IMR-90 (cell line): ENCODE measurements around the gene NCAPG2. TPM values are rescaled to one million over a fixed set of nuclear protein-coding genes. Genes with fewer than 3 reads are reported as not detected.

Source experiments
- ATAC-seq: fragments of 200-7000 bp; cut with Tn5 transposase; 2 replicates; pipeline ENCODE4 v1.9.1; 2020; ENCODE audit warnings: low read depth, mild to moderate bottlenecking, moderate library complexity
- BruUV-seq: library from RNA; stranded (reverse); fragments of 400-500 nt; replicated peaks from 2 replicates; lab custom pipeline; 2021; lab: Mats Ljungman, UMichigan
- CTCF ChIA-PET: fragments of 300-600 bp; formaldehyde crosslinking; extraction: SDS; loops from one replicate; lab custom pipeline; 2021; ENCODE audit warnings: antibody characterized with exemption; lab: Yijun Ruan, JAX
- POLR2A ChIA-PET: fragments of 300-600 bp; sonication (Branson Sonifier 250); formaldehyde crosslinking; loops from one replicate; lab custom pipeline; 2022; ENCODE audit warnings: antibody characterized with exemption; ENCODE audit not compliant: unreplicated experiment; lab: Charles Lee
- DNase-seq: peaks from one replicate; pipeline ENCODE4 v3.0.0; 2013
- H2AFZ ChIP-seq: replicated peaks from 2 replicates; pipeline ENCODE3; 2013; ENCODE audit warnings: low read length, mild to moderate bottlenecking; ENCODE audit not compliant: poor library complexity
- H2AK5ac ChIP-seq: 2 replicates; pipeline ENCODE4 v1.6.1; 2013; ENCODE audit warnings: low read depth, low read length, inconsistent platforms
- H2AK9ac ChIP-seq: replicated peaks from 2 replicates; pipeline ENCODE3; 2013; ENCODE audit warnings: mild to moderate bottlenecking, low read depth, low read length, moderate library complexity; ENCODE audit not compliant: poor library complexity
- H2BK120ac ChIP-seq: 2 replicates; pipeline ENCODE4 v1.6.1; 2013; ENCODE audit warnings: low read depth, low read length, inconsistent platforms
- H2BK15ac ChIP-seq: 3 replicates; pipeline ENCODE4 v1.6.1; 2013; ENCODE audit warnings: low read depth, low read length, inconsistent platforms
- H2BK20ac ChIP-seq: 2 replicates; pipeline ENCODE4 v1.6.1; 2013; ENCODE audit warnings: low read depth, mild to moderate bottlenecking, inconsistent platforms, low read length, moderate library complexity
- H2BK5ac ChIP-seq: 2 replicates; pipeline ENCODE4 v1.6.1; 2013; ENCODE audit warnings: mild to moderate bottlenecking, low read depth, low read length, inconsistent platforms; ENCODE audit not compliant: poor library complexity, severe bottlenecking
- H3K14ac ChIP-seq: replicated peaks from 2 replicates; pipeline ENCODE4 v1.6.1; 2013; ENCODE audit warnings: low read depth, low read length, inconsistent platforms
- H3K18ac ChIP-seq: 2 replicates; pipeline ENCODE4 v1.6.1; 2013; ENCODE audit warnings: low read depth, low read length, control low read depth
- H3K23ac ChIP-seq: 2 replicates; pipeline ENCODE4 v1.6.1; 2013; ENCODE audit warnings: low read depth, low read length, inconsistent platforms
- H3K27ac ChIP-seq: 2 replicates; pipeline ENCODE4 v1.5.1; 2013; ENCODE audit warnings: mild to moderate bottlenecking, control low read depth, low read length; ENCODE audit not compliant: insufficient read depth
- H3K27me3 ChIP-seq: 2 replicates; pipeline ENCODE4 v1.6.1; 2013; ENCODE audit warnings: low read length; ENCODE audit not compliant: control insufficient read depth, insufficient read depth
- H3K36me3 ChIP-seq: 2 replicates; pipeline ENCODE4 v1.6.1; 2013; ENCODE audit warnings: low read length, mixed read lengths; ENCODE audit not compliant: control insufficient read depth, insufficient read depth
- H3K4ac ChIP-seq: 2 replicates; pipeline ENCODE4 v1.6.1; 2013; ENCODE audit warnings: low read depth, low read length, inconsistent platforms
- H3K4me1 ChIP-seq: 2 replicates; pipeline ENCODE4 v1.6.1; 2013; ENCODE audit warnings: low read length, mixed read lengths; ENCODE audit not compliant: control insufficient read depth, insufficient read depth
- H3K4me2 ChIP-seq: 2 replicates; pipeline ENCODE4 v1.6.1; 2013; ENCODE audit warnings: low read depth, mild to moderate bottlenecking, control low read depth, low read length, moderate library complexity
- H3K4me3 ChIP-seq: 2 replicates; pipeline ENCODE4 v1.5.1; 2013; ENCODE audit warnings: low read depth, mild to moderate bottlenecking, control low read depth, low read length, moderate library complexity; ENCODE audit not compliant: insufficient read depth
- H3K56ac ChIP-seq: 2 replicates; pipeline ENCODE4 v1.6.1; 2013; ENCODE audit warnings: low read length, inconsistent platforms; ENCODE audit not compliant: insufficient read depth; ENCODE audit errors: extremely low read depth
- H3K79me1 ChIP-seq, 2 experiments: 2 replicates each; pipeline ENCODE4 v1.6.1; 2013; ENCODE audit warnings: low read length in 2 of 2, inconsistent platforms in 1 of 2, low read depth in 1 of 2
- H3K9ac ChIP-seq: 2 replicates; pipeline ENCODE4 v1.6.1; 2013; ENCODE audit warnings: low read depth, low read length, control low read depth
- H3K9me1 ChIP-seq: 2 replicates; pipeline ENCODE4 v1.6.1; 2013; ENCODE audit warnings: low read length, inconsistent platforms; ENCODE audit not compliant: insufficient read depth
- H3K9me3 ChIP-seq: 2 replicates; pipeline ENCODE4 v1.6.1; 2013; ENCODE audit warnings: low read length; ENCODE audit not compliant: control insufficient read depth, insufficient read depth
- H4K20me1 ChIP-seq: 2 replicates; pipeline ENCODE4 v1.6.1; 2013; ENCODE audit warnings: low read length, inconsistent platforms; ENCODE audit not compliant: insufficient read depth
- H4K5ac ChIP-seq: 2 replicates; pipeline ENCODE4 v1.6.1; 2013; ENCODE audit warnings: mild to moderate bottlenecking, low read depth, low read length, control low read depth
- H4K8ac ChIP-seq, 2 experiments: 2 replicates each; pipeline ENCODE4 v1.6.1; 2013; ENCODE audit warnings: low read depth in 2 of 2, low read length in 2 of 2, control low read depth in 1 of 2, inconsistent platforms in 1 of 2
- H4K91ac ChIP-seq: 2 replicates; pipeline ENCODE4 v1.6.1; 2013; ENCODE audit warnings: low read depth, low read length, inconsistent platforms; ENCODE audit not compliant: insufficient read depth
- CEBPB ChIP-seq: IDR thresholded peaks from 2 replicates; pipeline ENCODE4 v1.6.1; 2012; ENCODE audit warnings: low read depth, low read length, improper control_type of control experiment
- WGBS, 2 experiments: methylation state at CpG; one replicate each; pipeline versions ENCODE4 v1.1.5 to v1.1.7; 2013; ENCODE audit warnings: missing lambda C conversion rate in 2 of 2; ENCODE audit not compliant: insufficient read length in 1 of 2; ENCODE audit errors: extremely low coverage in 2 of 2; 5-methylcytosine and 5-hydroxymethylcytosine counted together
- dilution Hi-C: fragments of 300-500 bp; cut with HindIII; formaldehyde crosslinking; loops from one replicate; pipeline ENCODE4 v1.14.3; 2018; ENCODE audit warnings: low sequenced_read_pairs; ENCODE audit not compliant: unreplicated experiment
- in situ Hi-C: fragments of 300-500 bp; cut with MboI; formaldehyde crosslinking; loops from 3 replicates; pipeline ENCODE4 v1.14.3; 2019; ENCODE audit warnings: low sequenced_read_pairs, inconsistent platforms, mixed read lengths
- intact Hi-C: fragments of 100-400 bp; cut with micrococcal nuclease; formaldehyde crosslinking; loops from 2 replicates; pipeline ENCODE4 v1.10.0; 2022
- polyA plus RNA-seq, 3 experiments: library from polyadenylated mRNA; depleted of rRNA; stranded (reverse); fragments of >200 nt; gene quantifications; 2 replicates each; pipeline ENCODE4 v1.2.3, GENCODE V29; 2012; ENCODE audit warnings: low replicate concordance in 1 of 3
- total RNA-seq: library from RNA; depleted of rRNA; stranded (reverse); fragments of >200 nt; gene quantifications from 2 replicates; pipeline ENCODE4 v1.2.3, GENCODE V29; 2012
- TF ChIP-seq, protein P1 (sequence below): fragments of 150-350 bp; IDR thresholded peaks from 2 replicates; pipeline ENCODE4 v1.6.1; 2017; ENCODE audit warnings: mild to moderate bottlenecking, antibody characterized with exemption, low read length, low read depth

NCAPG2 gene
- total and polyA plus RNA-seq, 2 of the 4 experiments (the other 2 are of a cell fraction): 25.6 to 25.8 TPM

DNA sequence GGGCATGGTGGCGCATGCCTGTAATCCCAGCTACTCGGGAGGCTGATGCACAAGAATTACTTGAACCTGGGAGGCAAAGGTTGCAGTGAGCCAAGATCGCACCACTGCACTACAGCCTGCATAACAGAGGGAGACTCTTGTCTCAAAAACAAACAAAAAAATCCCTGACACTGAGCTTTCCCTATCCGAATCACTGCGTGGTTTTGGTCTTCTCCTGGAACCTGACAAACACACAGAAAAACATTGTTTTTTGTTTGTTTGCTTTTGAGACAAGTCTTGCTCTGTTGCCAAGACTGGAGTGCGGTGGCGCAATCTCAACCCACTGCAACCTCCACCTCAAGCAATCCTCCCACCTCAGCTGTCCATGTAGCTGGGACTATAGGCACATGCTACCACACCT is 66.6 kb downstream of the NCAPG2 start:
- H3K27ac ChIP-seq: no peak overlapping the region
- H3K23ac ChIP-seq: no peak overlapping the region
- no peak overlapping the region for H2AK9ac ChIP-seq
- no peak overlapping the region for H2BK5ac ChIP-seq
- 100% methylated on average over 1 of the region's 7 CpGs; no CpG with 5 or more reads in 1 of the 2 experiments for WGBS, 2 experiments
- no peak overlapping the region for H2AFZ ChIP-seq
- H4K5ac ChIP-seq: no peak overlapping the region
- H3K4me2 ChIP-seq: no peak overlapping the region
- H3K4ac ChIP-seq: no peak overlapping the region
- peak; percentile 19; the same call in 1 of the 2 replicates for TF ChIP-seq CEBPB
- TF ChIP-seq, protein P1, sequence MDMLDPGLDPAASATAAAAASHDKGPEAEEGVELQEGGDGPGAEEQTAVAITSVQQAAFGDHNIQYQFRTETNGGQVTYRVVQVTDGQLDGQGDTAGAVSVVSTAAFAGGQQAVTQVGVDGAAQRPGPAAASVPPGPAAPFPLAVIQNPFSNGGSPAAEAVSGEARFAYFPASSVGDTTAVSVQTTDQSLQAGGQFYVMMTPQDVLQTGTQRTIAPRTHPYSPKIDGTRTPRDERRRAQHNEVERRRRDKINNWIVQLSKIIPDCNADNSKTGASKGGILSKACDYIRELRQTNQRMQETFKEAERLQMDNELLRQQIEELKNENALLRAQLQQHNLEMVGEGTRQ: no peak
- in situ Hi-C loops: no loop called here
- intact Hi-C loops: no loop called here
- no peaks in the 10 kb centered on the region for H3K27me3 ChIP-seq
- H3K4me1 ChIP-seq: no peaks in the 10 kb centered on the region
- no peak overlapping the region for H3K9ac ChIP-seq
- no peak overlapping the region for H3K14ac ChIP-seq
- no TSS peak for BruUV-seq
- no peak overlapping the region for H3K18ac ChIP-seq
- dilution Hi-C loops: no loop called here
- POLR2A ChIA-PET: no interaction called here
- H2BK20ac ChIP-seq: no peak overlapping the region
- no peak overlapping the region for H2BK120ac ChIP-seq
- H3K4me3 ChIP-seq: no peak overlapping the region
- no peak overlapping the region for H3K56ac ChIP-seq
- DNase-seq (no peak), ATAC-seq (no peak)
- H4K20me1 ChIP-seq: no peaks in the 10 kb centered on the region
- CTCF ChIA-PET: no interaction called here
- H3K9me3 ChIP-seq: no peaks in the 10 kb centered on the region
- H4K91ac ChIP-seq: no peak overlapping the region
- H3K9me1 ChIP-seq: 0 out of 2 replicates have a peak, but pooled peaks cover 2% of the 10 kb centered on the region
- H3K36me3 ChIP-seq: 0 out of 2 replicates have a peak, but pooled peaks cover 1% of the 10 kb centered on the region
- H2AK5ac ChIP-seq: no peak overlapping the region
- peaks cover 14 to 20% of the 10 kb centered on the region in 2 experiments; a peak in 3 of 4 replicates for H3K79me1 ChIP-seq
- H2BK15ac ChIP-seq: no peak overlapping the region
- no peak overlapping the region for H4K8ac ChIP-seq
